Astrocyte (in vitro differentiated cells and primary cell): ENCODE results near the gene IL10. TPM values are rescaled to one million over a fixed set of nuclear protein-coding genes. Genes with fewer than 3 reads are reported as not detected.

ENCODE experiments used
- DNase-seq: peaks from one replicate; pipeline ENCODE4 v3.0.0-alpha.2; 2010; ENCODE audit warnings: low read depth
- FAIRE-seq: peaks from 2 replicates; lab custom pipeline; 2011; peaks lifted over from hg19 to GRCh38; lab: Jason Lieb, UNC
- H2AFZ ChIP-seq: 2 replicates; pipeline ENCODE4 v1.6.0; 2012; ENCODE audit warnings: low read depth, low read length, inconsistent platforms
- H3K27ac ChIP-seq: 2 replicates; pipeline ENCODE4 v1.5.1; 2011; ENCODE audit warnings: low read depth, low read length, inconsistent platforms
- H3K27me3 ChIP-seq: 2 replicates; pipeline ENCODE4 v1.6.0; 2011; ENCODE audit warnings: low read length, inconsistent platforms; ENCODE audit not compliant: insufficient read depth
- H3K36me3 ChIP-seq: 2 replicates; pipeline ENCODE4 v1.5.1; 2011; ENCODE audit warnings: low read length, inconsistent platforms; ENCODE audit not compliant: insufficient read depth
- H3K4me1 ChIP-seq: 2 replicates; pipeline ENCODE4 v1.5.1; 2011; ENCODE audit warnings: low read length, inconsistent platforms; ENCODE audit not compliant: insufficient read depth
- H3K4me2 ChIP-seq: 2 replicates; pipeline ENCODE4 v1.6.0; 2012; ENCODE audit warnings: low read length, inconsistent platforms
- H3K4me3 ChIP-seq: 2 replicates; pipeline ENCODE4 v1.5.1; 2011; ENCODE audit warnings: low read depth, mild to moderate bottlenecking, low read length, inconsistent platforms; ENCODE audit not compliant: insufficient read depth
- H3K79me2 ChIP-seq: 2 replicates; pipeline ENCODE4 v1.6.0; 2012; ENCODE audit warnings: mild to moderate bottlenecking, low read length, inconsistent platforms; ENCODE audit not compliant: insufficient read depth
- H3K9ac ChIP-seq: 2 replicates; pipeline ENCODE4 v1.6.0; 2012; ENCODE audit warnings: mild to moderate bottlenecking, low read length, inconsistent platforms
- H3K9me3 ChIP-seq: 2 replicates; pipeline ENCODE4 v1.5.1; 2012; ENCODE audit warnings: low read depth, mild to moderate bottlenecking, low read length, inconsistent platforms; ENCODE audit not compliant: insufficient read depth
- H4K20me1 ChIP-seq: 2 replicates; pipeline ENCODE4 v1.6.0; 2012; ENCODE audit warnings: low read length, inconsistent platforms; ENCODE audit not compliant: insufficient read depth
- H3K27ac Mint-ChIP-seq: one replicate; pipeline ENCODE4 v1.8.0; 2021; ENCODE audit warnings: mild to moderate bottlenecking, mixed read lengths; ENCODE audit not compliant: unreplicated experiment
- H3K27me3 Mint-ChIP-seq: one replicate; pipeline ENCODE4 v1.8.0; 2021; ENCODE audit warnings: low read depth, mixed read lengths; ENCODE audit not compliant: unreplicated experiment
- H3K36me3 Mint-ChIP-seq: one replicate; pipeline ENCODE4 v1.8.0; 2021; ENCODE audit warnings: low read depth, mixed read lengths; ENCODE audit not compliant: unreplicated experiment
- H3K4me1 Mint-ChIP-seq: one replicate; pipeline ENCODE4 v1.8.0; 2021; ENCODE audit warnings: low read depth, mixed read lengths; ENCODE audit not compliant: unreplicated experiment
- H3K4me3 Mint-ChIP-seq: one replicate; pipeline ENCODE4 v1.8.0; 2021; ENCODE audit warnings: mild to moderate bottlenecking, moderate library complexity, mixed read lengths; ENCODE audit not compliant: unreplicated experiment
- H3K9me3 Mint-ChIP-seq: one replicate; pipeline ENCODE4 v1.8.0; 2021; ENCODE audit warnings: mild to moderate bottlenecking, mixed read lengths; ENCODE audit not compliant: unreplicated experiment
- CTCF ChIP-seq: IDR thresholded peaks from 2 replicates; pipeline ENCODE4 v1.5.1; 2011; ENCODE audit warnings: low read depth, mild to moderate bottlenecking, inconsistent platforms, low read length, moderate library complexity; ENCODE audit not compliant: insufficient read depth
- EZH2 ChIP-seq: IDR thresholded peaks from 2 replicates; pipeline ENCODE4 v1.6.1; 2012; ENCODE audit warnings: mild to moderate bottlenecking, low read length, inconsistent platforms; ENCODE audit not compliant: insufficient read depth
- total RNA-seq: library from RNA; stranded (reverse); gene quantifications from 2 replicates; pipeline ENCODE4 v1.2.1, GENCODE V29; 2021

The IL10 gene
- total RNA-seq, 1 donor from 2014 or later, result not detected

- Histone ChIP-seq H2AFZ (no peak overlapping the region), H3K9ac (no peak overlapping the region), H3K9me3 (no peaks in the 10 kb centered on the region), H3K27me3 (no peaks in the 10 kb centered on the region), H3K4me1 (no peaks in the 10 kb centered on the region), H3K4me2 (no peak overlapping the region), H3K79me2 (no peaks in the 10 kb centered on the region), H4K20me1 (peaks cover 29% of the 10 kb centered on the region), H3K4me3 (no peak overlapping the region), H3K27ac (no peak overlapping the region), H3K36me3 (no peaks in the 10 kb centered on the region)
- DNase-seq, result no peak
- Mint-ChIP-seq H3K27ac (no peak overlapping the region), H3K9me3 (no peaks in the 10 kb centered on the region), H3K27me3 (peaks cover 7% of the 10 kb centered on the region), H3K36me3 (peaks cover 19% of the 10 kb centered on the region), H3K4me3 (no peak overlapping the region), H3K4me1 (peaks cover 36% of the 10 kb centered on the region)
- TF ChIP-seq EZH2 (no peak), CTCF (no peak)
- FAIRE-seq, result no peak
These were observed 31.1 kb downstream of the IL10 start for GRCh38 chr1:206741142-206741701.

- no peak overlapping the region for H3K9ac ChIP-seq
- no peak overlapping the region for H3K27ac ChIP-seq
- no peaks in the 10 kb centered on the region for H3K9me3 ChIP-seq
- H3K4me3 ChIP-seq, result no peak overlapping the region
- no peaks in the 10 kb centered on the region for H3K27me3 ChIP-seq
- peak overlapping the region; percentile 51 for H3K4me3 Mint-ChIP-seq
- peaks cover 12% of the 10 kb centered on the region for H3K4me1 ChIP-seq
- H2AFZ ChIP-seq, result no peak overlapping the region
- peaks cover 5% of the 10 kb centered on the region for H3K36me3 ChIP-seq
- H3K4me1 Mint-ChIP-seq, result peaks cover 22% of the 10 kb centered on the region
- H4K20me1 ChIP-seq, result peaks cover 46% of the 10 kb centered on the region
- FAIRE-seq, result no peak
- no peaks in the 10 kb centered on the region for H3K79me2 ChIP-seq
- H3K4me2 ChIP-seq, result no peak overlapping the region
- peaks cover 23% of the 10 kb centered on the region for H3K36me3 Mint-ChIP-seq
- no peak for TF ChIP-seq EZH2
- no peak for TF ChIP-seq CTCF
- peak overlapping the region; percentile 92 for H3K27ac Mint-ChIP-seq
- H3K27me3 Mint-ChIP-seq, result peaks cover 2% of the 10 kb centered on the region
- DNase-seq, result no peak
- no peaks in the 10 kb centered on the region for H3K9me3 Mint-ChIP-seq
These were observed 32.8 kb downstream of the IL10 start for GRCh38 chr1:206739411-206740076.
